WTC11 (cell line): Measurements from ENCODE around the gene FAM221B.

Source experiments
- CREM ChIP-seq: sonication (generic); formaldehyde crosslinking; IDR thresholded peaks from 2 replicates; pipeline ENCODE4 v1.8.1; 2022; ENCODE audit warnings: mild to moderate bottlenecking, missing genetic modification reagents, moderate library complexity
- ETV6 ChIP-seq: sonication (generic); formaldehyde crosslinking; IDR thresholded peaks from 2 replicates; pipeline ENCODE4 v1.8.1; 2022; ENCODE audit warnings: mild to moderate bottlenecking, missing genetic modification reagents
- NR3C1 ChIP-seq: sonication (generic); formaldehyde crosslinking; conservative IDR thresholded peaks from 2 replicates; pipeline ENCODE4 v1.8.1; 2023; ENCODE audit warnings: low read depth, mild to moderate bottlenecking, missing genetic modification reagents
- OVOL2 ChIP-seq: fragments of 250-450 bp; sonication (Bioruptor Pico); IDR thresholded peaks from 2 replicates; pipeline ENCODE4 v1.9.0; 2021; ENCODE audit warnings: mild to moderate bottlenecking, borderline replicate concordance
- SP1 ChIP-seq: sonication (generic); formaldehyde crosslinking; conservative IDR thresholded peaks from 2 replicates; pipeline ENCODE4 v1.8.1; 2022; ENCODE audit warnings: missing genetic modification reagents
- TP53 ChIP-seq: sonication (generic); formaldehyde crosslinking; IDR thresholded peaks from 2 replicates; pipeline ENCODE4 v1.8.1; 2023; ENCODE audit warnings: mild to moderate bottlenecking, missing genetic modification reagents
- ZNF396 ChIP-seq: fragments of 250-450 bp; sonication (Bioruptor Pico); IDR thresholded peaks from 2 replicates; pipeline ENCODE4 v1.8.0; 2021; ENCODE audit warnings: mild to moderate bottlenecking, moderate library complexity, borderline replicate concordance
- TF ChIP-seq, protein P1 (sequence below): fragments of 200-600 bp; IDR thresholded peaks from 2 replicates; pipeline ENCODE4 v1.8.0; 2022; ENCODE audit warnings: antibody characterized with exemption
- TF ChIP-seq, protein P2 (sequence below): sonication (generic); formaldehyde crosslinking; conservative IDR thresholded peaks from 2 replicates; pipeline ENCODE4 v1.8.1; 2022; ENCODE audit warnings: mild to moderate bottlenecking, missing genetic modification reagents

DNA sequence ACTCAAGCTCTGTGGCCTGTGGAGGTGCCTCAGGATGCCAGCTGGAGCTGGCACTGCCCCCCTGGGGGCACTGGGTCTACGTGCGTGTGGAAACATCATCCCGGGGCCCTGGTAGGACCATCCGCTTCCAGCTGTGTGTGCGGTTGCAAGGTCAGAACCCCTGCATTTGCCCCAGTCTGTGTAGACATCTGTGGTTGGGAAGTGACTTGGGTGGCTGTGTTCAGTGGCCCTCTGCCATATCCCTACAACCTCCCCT lies 13.0 kb upstream of the FAM221B start:
- TF ChIP-seq, protein P1, sequence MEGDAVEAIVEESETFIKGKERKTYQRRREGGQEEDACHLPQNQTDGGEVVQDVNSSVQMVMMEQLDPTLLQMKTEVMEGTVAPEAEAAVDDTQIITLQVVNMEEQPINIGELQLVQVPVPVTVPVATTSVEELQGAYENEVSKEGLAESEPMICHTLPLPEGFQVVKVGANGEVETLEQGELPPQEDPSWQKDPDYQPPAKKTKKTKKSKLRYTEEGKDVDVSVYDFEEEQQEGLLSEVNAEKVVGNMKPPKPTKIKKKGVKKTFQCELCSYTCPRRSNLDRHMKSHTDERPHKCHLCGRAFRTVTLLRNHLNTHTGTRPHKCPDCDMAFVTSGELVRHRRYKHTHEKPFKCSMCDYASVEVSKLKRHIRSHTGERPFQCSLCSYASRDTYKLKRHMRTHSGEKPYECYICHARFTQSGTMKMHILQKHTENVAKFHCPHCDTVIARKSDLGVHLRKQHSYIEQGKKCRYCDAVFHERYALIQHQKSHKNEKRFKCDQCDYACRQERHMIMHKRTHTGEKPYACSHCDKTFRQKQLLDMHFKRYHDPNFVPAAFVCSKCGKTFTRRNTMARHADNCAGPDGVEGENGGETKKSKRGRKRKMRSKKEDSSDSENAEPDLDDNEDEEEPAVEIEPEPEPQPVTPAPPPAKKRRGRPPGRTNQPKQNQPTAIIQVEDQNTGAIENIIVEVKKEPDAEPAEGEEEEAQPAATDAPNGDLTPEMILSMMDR, result no peak
- TF ChIP-seq OVOL2 (CRISPR knock-in tag) (no peak), CREM (CRISPR knock-in tag) (no peak), ETV6 (CRISPR knock-in tag) (no peak), SP1 (CRISPR knock-in tag) (no peak), NR3C1 (CRISPR knock-in tag) (no peak), ZNF396 (CRISPR knock-in tag) (no peak), TP53 (CRISPR knock-in tag) (no peak)
- TF ChIP-seq, protein P2, sequence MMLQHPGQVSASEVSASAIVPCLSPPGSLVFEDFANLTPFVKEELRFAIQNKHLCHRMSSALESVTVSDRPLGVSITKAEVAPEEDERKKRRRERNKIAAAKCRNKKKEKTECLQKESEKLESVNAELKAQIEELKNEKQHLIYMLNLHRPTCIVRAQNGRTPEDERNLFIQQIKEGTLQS, result no peak
